Thyroid gland (tissue), 4 donors: ENCODE results near the gene SNX27.

Experiments used
- POLR2A ChIP-seq, 2 donors: fragments of 450-650 bp; IDR thresholded peaks; one replicate each; pipeline ENCODE4 v1.6.1; 2017; ENCODE audit warnings: antibody characterized with exemption in 2 of 2, mild to moderate bottlenecking in 2 of 2, moderate library complexity in 1 of 2
- TF ChIP-seq, protein P1 (sequence below), 6 experiments: fragments of 200-600 bp in 3 of 6; fragments of 450-650 bp in 3 of 6; sonication (generic) in 3 of 6; IDR thresholded peaks; one replicate each; pipeline ENCODE4 v1.5.1; 2016 to 2019; ENCODE audit warnings: antibody characterized with exemption in 6 of 6, mild to moderate bottlenecking in 2 of 6, inconsistent platforms in 1 of 6, moderate library complexity in 1 of 6

DNA sequence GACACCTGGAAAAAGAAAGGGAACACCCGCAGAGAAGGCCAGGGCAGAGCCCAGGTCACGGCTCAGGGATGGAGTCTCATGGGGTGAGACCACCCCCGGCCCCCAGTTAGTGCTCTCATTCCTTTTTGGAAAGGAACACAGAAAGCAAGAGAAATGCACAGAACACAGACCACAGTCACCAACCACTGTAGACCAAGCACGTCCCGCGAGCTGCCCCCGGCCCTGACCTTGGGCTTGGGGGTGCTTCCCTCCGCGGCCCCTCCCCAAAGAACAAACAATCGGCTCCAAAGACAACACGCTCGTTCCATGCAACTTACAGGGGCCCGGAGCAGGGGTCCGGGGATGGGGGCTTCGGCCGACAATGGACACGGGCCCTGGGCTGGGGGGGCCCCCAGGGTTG, 92.0 kb downstream of the SNX27 start:
- TF ChIP-seq, protein P1, sequence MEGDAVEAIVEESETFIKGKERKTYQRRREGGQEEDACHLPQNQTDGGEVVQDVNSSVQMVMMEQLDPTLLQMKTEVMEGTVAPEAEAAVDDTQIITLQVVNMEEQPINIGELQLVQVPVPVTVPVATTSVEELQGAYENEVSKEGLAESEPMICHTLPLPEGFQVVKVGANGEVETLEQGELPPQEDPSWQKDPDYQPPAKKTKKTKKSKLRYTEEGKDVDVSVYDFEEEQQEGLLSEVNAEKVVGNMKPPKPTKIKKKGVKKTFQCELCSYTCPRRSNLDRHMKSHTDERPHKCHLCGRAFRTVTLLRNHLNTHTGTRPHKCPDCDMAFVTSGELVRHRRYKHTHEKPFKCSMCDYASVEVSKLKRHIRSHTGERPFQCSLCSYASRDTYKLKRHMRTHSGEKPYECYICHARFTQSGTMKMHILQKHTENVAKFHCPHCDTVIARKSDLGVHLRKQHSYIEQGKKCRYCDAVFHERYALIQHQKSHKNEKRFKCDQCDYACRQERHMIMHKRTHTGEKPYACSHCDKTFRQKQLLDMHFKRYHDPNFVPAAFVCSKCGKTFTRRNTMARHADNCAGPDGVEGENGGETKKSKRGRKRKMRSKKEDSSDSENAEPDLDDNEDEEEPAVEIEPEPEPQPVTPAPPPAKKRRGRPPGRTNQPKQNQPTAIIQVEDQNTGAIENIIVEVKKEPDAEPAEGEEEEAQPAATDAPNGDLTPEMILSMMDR (IDR thresholded peaks at IDR 0.05): no peak
- TF ChIP-seq POLR2A (IDR thresholded peaks at IDR 0.05): no peak
